ENCODE results near the gene TMEM200A. TPM values are rescaled to one million over a fixed set of nuclear protein-coding genes. Genes with fewer than 3 reads are reported as not detected.

TMEM200A gene
- total RNA-seq, 1 experiment from 2014 or later, result 30.9 TPM

DNA sequence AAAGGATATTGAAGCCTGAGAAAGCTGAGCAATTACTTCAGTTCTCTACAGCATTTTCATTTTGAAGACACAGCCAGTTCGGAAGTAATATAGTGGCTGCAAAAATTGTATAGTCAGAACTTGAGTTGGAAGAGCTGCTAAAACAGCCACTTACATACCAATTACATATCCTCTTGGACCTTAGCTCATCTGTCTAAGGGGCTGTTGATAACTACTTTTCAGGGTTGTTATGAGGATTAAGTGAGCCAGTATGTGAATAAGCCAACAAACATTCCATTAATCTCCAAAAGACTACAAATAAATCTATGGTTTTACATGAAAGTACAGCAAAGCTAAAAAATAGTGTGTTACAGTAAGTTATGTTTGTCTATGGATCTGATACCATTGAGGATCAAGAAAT, 59.7 kb downstream of the TMEM200A start:
- DNase-seq (ENCODE audit: low read depth), result peak; percentile 34

DNA sequence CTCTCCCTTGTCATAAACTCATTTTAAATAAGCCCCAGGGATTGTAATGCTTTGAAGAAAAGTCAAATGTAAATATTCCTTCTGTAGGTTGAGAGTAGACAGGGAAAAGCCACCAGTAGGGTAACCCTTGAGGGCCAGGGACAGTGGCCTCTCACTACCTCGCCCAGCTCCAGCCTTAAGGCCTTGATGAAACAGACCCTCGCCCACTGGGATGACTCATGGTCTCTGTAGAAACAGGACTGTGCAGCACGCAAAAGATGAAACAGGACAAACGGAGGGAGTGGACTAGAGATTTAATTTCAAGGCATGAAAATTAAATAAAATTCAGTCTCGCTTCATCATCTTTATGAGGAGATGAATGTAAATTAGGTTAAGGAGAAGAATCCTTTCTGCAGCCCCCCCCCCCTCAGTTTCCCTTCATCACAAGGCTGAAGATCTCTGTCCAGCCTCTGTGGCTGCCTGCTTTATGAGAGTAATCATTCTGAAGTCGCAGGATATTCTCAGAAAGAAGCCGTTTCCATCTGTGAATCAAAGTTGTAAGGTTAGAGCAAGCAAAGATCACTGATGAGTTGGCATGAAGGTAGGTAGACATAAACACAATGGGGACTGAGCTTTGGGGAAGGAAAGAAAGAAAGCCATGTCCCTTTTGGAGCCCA, 60.4 kb downstream of the TMEM200A start:
- peak; percentile 79 for DNase-seq (ENCODE audit: low read depth)

DNA sequence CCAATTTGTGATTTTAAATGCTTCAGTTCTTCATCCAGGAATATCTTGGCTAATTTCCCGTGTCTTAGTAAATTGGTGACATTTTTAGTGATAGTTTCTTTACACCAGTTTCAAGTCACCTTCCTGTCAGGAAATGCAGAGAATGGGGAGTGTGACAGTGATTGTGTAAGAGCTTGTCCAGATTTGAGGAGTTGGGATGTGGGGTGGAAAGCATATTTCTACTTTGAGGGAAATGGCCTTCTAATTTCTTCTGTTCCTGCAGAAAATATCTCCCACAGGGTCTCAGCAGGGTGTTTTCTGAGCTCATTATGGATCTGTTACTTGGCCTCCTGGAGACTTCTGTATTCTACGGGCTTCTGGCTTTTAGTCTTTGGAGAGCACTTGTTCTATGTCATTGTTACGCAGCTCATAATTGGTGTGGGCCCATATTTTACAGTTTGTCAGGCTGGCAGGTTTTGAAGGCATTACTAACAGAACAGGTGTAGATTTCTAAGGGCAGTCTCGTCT, 65.6 kb downstream of the TMEM200A start:
- no peak for DNase-seq (ENCODE audit: low read depth)

GRCh38 chr6:130432838-130433237, 67.0 kb downstream of the TMEM200A start:
- no peak for DNase-seq (ENCODE audit: low read depth)

DNA sequence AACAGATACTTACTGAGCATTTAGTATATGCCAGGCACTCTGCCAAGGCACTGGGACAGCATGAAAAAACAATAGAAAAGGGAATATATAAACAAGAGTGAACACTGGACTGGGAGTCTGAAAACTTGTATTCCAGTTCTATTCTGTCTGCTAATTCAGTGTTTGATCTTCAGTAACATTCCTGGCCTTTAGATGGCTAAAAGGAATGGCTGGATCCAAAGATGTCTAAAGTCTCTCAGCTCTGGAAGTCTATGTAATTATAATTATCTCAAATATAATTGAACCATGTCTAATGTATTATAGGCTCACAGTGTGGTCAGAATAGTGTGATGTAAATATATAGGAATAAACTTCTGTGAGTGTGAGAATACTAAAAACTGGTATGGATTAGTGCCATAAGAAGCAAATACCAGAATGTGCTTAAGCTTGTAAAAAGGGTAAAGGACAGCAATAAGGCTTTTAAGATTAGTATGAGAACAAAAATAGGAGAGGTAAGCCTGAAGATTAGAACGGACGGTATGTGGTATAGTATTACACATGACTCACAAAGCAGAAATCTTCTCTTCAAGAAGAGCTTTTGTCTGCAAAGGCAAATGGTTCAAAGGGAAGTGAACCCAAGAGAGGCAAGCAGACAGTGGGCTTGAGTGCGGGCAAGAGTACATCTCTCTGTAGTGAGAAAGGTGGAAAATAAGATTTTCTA, 68.5 kb downstream of the TMEM200A start:
- DNase-seq (ENCODE audit: low read depth), result peak; percentile 80

- DNase-seq (ENCODE audit: low read depth), result no peak
Measured at GRCh38 chr6:130435181-130435580, 69.4 kb downstream of the TMEM200A start.

DNA sequence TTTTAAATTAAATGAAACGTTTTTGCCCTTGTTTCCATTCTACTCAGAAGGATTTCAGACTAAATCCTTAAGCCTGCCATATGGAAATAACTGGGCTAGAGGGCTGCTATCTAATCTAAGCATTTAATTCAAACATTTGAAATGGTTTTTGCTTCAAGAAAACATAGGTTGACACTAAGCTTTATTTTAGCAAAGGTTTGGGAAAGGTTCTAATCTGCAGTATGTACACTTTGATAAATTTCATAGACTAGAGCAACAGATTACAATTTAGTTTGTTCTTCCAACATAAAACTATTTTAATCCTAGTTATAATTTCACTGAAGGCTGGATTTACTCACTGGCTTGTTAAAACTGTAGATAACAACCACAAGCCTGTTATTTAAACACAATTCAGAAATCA, 72.1 kb downstream of the TMEM200A start:
- DNase-seq (ENCODE audit: low read depth), result no peak

DNA sequence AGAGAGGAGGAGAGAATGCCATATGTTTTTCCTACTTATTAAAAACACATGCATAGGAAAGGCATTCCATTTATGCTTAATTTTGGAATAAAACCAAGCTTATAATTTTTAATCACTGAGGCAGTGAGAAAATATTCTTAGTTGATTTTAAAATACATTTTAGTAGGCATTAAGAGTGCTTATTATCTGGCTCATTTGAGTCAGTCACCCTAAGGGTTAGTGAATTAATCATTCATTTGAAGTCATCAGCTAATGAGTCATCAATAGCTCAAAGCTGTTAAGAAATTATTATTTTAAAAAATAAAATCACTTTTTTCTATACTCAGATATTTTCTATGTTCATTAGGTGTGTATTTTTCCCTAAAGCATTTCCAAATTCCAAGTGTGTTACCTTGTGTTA, 81.6 kb downstream of the TMEM200A start:
- no peak for DNase-seq (ENCODE audit: low read depth)

- DNase-seq (ENCODE audit: low read depth), result no peak
Measured at GRCh38 chr6:130452336-130452735, 86.5 kb downstream of the TMEM200A start.

DNA sequence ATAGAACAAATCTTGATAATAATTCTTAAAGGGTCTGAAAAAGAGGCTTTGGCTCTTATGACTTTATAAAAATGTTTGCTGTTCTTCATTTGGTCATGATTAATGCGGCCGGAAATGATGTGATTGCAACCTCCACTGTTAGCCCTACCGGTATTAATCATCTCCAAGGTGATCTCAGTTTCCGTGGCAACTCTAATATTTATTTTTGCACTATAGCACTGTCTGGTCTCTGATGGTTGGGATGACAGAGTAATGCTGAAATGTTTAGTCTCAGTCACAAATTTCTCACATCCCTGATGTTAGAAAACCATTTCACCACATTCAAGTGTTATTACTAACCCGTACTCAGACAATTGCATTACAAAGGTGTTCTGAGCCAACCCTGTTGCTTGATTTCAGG, 87.4 kb downstream of the TMEM200A start:
- peak; percentile 70 for DNase-seq (ENCODE audit: low read depth)

- DNase-seq (ENCODE audit: low read depth), result peak; percentile 52
Measured at GRCh38 chr6:130457605-130458004, 91.8 kb downstream of the TMEM200A start.

GRCh38 chr6:130459316-130459715, 93.5 kb downstream of the TMEM200A start:
- DNase-seq (ENCODE audit: low read depth), result peak; percentile 86

DNA sequence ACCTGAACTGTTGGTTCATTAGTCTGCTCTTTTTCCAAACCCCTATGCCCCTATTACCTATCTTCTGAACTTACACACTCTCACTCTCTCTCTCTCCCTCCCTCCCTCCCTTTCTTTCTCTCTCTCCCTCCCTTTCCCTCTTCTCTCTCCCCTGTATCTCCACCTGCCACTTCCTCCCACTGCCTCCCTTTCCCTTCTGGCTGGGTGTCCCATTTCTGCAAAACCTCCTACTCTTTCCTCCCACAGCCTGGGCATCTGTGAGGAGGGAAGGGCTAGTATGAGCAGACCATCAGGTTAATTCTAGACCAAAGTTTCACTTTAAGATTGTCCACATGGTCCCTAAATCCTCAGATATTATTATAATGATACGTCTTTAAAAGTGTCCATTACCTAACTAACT, 95.1 kb downstream of the TMEM200A start:
- no peak for DNase-seq (ENCODE audit: low read depth)

- no peak for DNase-seq (ENCODE audit: low read depth)
Measured at GRCh38 chr6:130466052-130466747, 100.4 kb downstream of the TMEM200A start.

GRCh38 chr6:130466748-130467061, 100.9 kb downstream of the TMEM200A start:
- peak; percentile 66 for DNase-seq (ENCODE audit: low read depth)

GRCh38 chr6:130467146-130468050, 101.6 kb downstream of the TMEM200A start:
- DNase-seq (ENCODE audit: low read depth), result no peak

DNA sequence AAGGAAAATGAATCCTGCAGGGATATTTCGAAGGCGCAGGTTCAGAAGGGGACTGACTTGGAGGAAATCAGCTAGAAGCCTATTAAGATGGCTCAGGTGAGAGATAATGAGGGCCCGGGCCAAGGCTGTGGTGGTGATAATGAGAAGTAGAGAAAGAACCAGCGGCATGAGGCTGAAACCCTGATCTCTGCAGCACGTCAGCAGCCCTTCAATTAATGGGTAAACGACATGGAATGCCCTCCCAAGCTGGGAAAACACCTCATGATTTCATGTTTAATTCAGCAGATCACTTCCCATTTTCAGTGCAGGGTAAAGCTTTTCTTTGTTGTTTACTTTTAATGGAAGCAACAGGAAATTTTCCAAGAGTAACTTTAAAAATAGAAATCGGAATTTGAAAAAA, 104.9 kb downstream of the TMEM200A start:
- DNase-seq (ENCODE audit: low read depth), result no peak

GRCh38 chr6:130473886-130474285, 108.1 kb downstream of the TMEM200A start:
- peak; percentile 97 for DNase-seq (ENCODE audit: low read depth)

GRCh38 chr6:130482645-130483390, 117.0 kb downstream of the TMEM200A start:
- DNase-seq (ENCODE audit: low read depth), result peak; percentile 63

- no peak for DNase-seq (ENCODE audit: low read depth)
Measured at GRCh38 chr6:130485870-130486269, 120.1 kb downstream of the TMEM200A start.

GRCh38 chr6:130486417-130486816, 120.6 kb downstream of the TMEM200A start:
- DNase-seq (ENCODE audit: low read depth), result no peak

Measured in RPMI7951 (cell line).